M059J (cell line): ENCODE measurements around the gene LCNL1. TPM values are rescaled to one million over a fixed set of nuclear protein-coding genes. Genes with fewer than 3 reads are reported as not detected.

ENCODE experiments used
- DNase-seq: peaks from one replicate; pipeline ENCODE4 v3.0.0-alpha.2; 2012; ENCODE audit warnings: low read depth
- total RNA-seq: library from RNA; depleted of rRNA; stranded (reverse); fragments of >200 nt; shearing (Covaris generic); gene quantifications from 2 replicates; pipeline ENCODE4 v1.2.3, GENCODE V29; 2014

LCNL1 gene
- total RNA-seq, 1 experiment from 2014 or later: not detected

DNA sequence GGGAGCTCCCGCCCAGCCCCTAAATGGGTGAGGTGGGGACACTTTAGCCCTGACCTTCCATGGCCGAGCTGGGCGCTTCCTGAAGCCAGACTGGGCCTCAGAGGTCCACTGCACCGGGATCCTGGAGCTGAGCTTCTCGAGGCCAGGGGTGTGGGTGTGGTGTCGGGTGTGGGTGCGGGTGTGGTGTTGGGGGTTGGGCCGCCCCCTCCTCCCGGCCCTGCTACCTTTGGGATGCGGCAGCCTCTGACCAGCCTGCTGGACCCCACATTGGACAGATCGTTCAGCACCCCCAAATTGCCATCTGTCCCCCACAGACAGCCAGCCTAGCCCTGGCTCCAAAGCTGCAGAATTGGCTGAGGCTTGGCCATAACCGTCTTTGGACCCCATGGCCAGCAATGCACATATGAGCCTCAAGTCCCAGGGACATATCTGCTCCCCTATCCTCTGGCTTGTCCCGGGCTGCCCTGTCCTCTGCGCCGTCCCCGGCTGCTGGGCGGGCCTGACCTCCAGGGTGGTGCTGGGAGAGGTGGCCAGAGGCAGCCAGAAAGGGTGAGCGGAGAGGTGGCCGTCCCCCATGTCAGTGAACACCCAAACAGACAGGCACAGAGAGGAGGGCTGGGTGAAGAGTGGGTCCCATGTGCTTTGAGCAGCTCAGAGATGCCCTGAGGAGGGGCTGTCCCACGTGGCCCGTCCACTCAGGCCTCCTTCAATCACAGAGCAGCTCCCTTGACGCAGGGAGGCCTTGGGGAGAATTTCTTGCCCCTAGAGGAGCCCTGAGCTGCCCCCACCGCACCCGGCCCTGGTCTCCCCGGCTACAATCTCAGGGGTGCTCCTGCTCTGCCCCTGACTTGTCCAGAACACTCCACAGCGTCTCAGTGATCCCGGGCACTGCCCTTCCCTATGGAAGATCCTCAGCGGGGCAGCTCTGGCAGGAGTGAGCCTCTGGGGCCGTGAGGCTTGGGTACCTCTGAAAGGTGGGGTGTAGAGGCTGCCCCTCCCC lies 8.9 kb upstream of the LCNL1 start:
- no peak for DNase-seq

DNA sequence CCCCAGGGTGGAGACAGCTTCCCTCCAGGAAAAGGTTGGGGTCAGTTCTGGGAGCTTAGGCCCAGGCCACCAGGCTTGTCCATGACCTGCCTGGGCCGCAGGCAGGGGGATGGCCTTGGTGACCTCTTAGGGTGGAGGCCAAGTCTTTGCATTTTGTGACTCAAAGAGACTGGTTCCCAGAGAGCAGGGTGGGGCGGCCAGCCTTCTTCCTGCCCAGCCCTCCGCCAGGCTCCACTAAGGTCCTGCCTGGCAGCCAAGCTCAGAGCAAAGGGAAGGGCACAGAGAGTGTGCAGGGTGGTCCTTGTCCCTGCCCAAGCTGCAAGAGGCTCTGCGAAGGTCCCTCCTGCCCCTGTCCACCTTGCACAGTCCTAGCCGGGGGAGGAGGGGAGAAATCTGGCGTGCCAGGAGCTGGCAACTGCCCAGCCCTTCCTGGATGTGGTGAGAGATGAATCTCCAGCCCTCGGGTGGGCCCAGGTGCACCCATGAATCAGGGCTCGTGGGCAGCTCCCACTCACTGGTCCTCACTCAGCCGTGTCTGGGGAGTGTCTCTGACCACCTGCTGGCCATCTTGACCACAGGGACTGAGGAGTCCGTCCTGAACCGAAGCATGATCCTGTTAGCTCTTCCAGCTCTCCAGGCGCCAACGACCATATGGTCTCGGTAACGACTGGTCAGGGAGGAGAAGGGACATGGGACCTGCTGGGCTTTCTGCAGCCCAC lies 7.8 kb upstream of the LCNL1 start:
- peak; percentile 29 for DNase-seq

DNA sequence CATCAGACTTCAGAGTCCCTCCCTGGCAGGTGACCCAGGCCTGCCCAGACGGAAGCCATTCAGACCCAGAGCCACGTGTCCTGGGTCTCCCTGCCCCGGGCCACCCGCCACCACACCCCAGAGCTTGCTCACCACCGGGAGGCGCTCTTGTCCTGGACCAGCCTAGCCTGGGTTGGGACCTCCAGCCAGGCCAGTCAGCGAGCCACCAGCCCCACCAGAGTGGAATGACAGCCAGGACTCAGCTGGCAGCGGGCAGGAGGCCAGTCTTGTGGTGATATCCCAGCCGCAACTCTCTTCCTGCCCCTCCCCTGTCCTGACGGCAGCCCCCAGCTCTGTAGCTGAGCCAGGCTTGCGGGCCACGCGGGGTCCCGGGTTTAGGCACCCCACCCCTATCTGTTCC lies 7.1 kb upstream of the LCNL1 start:
- peak; percentile 66 for DNase-seq

DNA sequence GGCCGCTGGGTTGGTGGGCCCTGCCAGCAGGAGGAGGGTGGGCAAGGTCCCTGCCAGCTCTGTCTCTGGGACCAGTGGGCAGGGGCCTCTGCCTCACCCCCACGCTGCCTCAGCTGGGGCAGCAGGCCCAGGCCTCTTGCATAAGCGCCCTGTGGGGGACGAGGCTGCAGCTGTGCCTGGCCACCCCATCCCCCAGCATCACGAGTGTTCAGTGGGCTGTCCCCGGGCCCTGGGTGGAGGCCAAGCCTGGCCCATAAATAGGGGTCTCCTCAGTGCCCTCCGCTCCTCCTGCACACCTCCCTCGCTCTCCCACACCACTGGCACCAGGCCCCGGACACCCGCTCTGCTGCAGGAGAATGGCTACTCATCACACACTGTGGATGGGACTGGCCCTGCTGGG lies 5.6 kb upstream of the LCNL1 start, which contains the start of gene PTGDS:
Gene PTGDS (plus strand): TSS at position 282 of the 400 bp plus-strand sequence. CDS start 75 bp downstream, at position 357.
- DNase-seq: no peak

DNA sequence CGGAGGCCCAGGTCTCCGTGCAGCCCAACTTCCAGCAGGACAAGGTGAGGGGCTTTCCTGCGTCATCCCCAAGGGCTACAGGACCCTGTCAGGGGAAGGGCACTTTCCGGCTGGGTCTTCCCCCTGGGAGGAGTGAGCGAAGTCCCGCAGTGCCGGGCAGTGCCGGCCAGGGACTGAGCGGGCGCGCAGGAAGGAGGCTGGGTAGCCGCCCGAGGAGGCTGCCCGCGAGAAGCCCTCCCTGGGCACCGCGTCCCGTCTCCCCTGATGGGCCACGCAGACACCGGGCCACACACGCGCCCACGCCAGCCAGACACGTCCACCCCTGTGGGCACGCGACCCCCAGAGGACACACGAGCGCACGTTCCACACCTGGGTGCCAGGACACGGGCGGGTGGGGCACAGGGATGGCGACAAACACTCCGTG lies 5.1 kb upstream of the LCNL1 start:
- DNase-seq: no peak

DNA sequence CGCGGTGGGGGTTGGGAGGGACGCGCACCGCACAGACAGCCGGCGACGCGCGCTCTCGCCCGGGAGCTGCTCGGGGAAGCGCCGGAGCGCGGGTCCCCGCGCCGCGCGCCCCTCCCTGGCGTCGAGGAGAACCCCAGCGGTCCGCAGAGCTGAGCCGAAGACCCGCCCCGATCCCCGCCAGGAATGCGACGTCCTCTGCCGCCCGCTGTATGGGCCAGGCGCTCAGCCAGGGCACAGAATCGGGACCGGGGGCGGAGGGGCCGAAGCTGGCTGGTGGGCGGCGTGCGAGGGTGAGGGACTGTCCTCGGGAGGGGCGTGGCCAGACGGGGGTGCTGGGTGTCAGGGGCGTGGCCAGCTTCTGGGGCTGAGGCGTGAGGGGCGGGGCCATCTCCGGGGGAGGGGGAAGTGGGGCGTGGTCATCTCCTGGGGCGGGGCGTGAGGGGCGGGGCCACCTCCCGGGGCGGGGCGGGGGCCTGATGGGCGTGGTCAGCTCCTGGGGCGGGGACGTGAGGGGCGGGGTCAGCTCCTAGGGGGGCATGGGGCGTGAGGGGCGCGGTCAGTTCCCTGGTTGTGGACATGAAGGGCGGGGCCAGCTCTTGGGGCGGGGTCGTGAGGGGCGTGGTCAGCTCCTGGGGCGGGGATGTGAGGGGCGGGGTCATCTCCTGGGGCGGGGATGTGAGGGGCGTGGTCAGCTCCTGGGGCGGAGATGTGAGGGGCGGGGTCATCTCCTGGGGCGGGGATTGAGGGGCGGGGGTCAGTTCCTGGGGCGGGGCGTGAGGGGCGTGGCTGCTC lies 4.5 kb upstream of the LCNL1 start:
- peak; percentile 26 for DNase-seq

DNA sequence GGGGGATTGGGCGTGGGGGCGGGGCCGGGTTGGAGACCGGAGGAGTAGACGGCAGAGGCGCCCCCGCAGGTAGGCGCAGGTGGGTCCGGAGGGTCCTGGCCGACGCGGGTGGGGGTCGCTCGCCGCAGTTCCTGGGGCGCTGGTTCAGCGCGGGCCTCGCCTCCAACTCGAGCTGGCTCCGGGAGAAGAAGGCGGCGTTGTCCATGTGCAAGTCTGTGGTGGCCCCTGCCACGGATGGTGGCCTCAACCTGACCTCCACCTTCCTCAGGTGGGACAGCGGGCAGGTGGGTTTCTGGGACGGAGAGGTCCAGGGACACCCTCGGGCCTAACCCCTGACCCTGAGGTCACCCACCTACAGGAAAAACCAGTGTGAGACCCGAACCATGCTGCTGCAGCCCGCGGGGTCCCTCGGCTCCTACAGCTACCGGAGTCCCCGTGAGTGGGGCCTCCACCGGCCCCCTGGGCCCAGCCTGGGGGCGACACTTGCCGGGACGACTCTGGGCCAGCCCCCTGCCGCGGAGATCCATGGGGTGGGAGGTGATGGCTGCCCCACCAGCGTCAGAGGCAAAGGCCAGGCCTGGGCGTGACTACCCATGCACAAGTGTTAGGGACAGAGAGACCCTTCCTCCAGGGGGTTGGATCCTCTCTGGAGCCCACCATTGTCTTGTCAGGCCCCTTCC lies 3.8 kb upstream of the LCNL1 start:
- DNase-seq: no peak

DNA sequence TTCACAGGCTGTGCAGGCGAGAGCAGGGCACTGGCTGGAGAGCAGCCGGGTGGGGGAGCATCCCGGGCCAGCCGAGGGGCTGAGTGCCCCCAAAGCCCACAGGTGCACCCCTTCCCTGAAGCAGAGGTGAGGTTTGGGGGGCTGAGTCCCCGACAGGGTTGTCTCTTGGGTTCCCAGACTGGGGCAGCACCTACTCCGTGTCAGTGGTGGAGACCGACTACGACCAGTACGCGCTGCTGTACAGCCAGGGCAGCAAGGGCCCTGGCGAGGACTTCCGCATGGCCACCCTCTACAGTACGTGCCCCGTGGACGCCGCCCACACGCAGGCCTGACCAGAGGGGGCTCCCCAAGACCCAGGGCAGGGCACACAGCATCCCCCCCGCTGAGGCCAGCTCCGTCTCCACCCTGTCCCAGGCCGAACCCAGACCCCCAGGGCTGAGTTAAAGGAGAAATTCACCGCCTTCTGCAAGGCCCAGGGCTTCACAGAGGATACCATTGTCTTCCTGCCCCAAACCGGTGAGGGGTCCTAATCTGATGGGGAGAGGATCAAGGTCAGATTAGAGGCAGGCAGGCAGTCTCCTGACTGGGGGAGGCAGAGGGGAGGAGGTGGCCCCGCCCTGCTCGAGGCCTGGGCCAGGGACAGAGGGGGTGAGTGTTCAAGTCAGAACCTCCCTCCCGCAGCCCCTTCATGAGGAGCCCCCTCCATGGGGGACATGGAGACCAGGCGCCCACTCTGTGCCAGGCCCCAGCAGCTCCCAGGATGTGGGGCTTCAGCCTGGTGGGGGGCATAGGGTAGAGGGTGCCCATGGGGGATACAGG lies 2.8 kb upstream of the LCNL1 start:
- DNase-seq: no peak

DNA sequence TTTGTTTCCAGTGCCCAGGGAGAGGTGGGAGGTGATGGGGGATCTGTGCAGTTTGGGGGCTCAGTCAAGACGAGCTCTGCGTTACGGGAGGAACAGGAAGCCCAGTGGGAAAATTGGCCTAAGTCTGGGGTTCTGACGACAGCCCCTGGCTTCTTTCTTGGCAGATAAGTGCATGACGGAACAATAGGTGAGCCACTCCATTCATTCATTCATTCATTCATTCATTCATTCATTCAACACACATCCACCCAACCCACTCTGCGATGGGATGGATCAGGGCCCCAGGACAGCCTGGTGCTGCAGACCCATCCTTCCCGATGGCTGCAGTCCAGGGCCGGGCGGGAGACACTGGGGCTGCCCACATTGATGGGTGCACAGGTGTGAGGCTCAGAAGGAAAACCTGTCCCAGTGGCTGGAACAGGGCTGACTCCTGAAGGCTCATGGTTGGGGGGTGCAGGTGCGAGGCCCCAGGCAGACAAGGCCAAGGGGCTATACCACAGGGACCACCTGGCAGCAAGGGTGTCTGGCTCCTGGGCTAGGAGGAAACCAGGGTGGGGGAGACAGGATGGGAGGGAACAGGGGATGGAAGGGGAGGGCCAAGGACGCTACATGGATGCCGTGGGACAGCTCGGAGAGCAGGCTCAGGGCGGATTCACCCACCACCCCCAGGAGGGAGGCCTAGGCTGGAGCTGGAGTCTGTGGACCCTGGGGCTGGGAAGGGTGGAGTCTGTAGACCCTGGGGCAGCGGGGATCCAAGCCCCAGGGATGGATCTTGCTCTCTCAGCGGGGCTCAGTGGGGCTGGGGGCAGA lies 1.9 kb upstream of the LCNL1 start:
- DNase-seq: no peak

DNA sequence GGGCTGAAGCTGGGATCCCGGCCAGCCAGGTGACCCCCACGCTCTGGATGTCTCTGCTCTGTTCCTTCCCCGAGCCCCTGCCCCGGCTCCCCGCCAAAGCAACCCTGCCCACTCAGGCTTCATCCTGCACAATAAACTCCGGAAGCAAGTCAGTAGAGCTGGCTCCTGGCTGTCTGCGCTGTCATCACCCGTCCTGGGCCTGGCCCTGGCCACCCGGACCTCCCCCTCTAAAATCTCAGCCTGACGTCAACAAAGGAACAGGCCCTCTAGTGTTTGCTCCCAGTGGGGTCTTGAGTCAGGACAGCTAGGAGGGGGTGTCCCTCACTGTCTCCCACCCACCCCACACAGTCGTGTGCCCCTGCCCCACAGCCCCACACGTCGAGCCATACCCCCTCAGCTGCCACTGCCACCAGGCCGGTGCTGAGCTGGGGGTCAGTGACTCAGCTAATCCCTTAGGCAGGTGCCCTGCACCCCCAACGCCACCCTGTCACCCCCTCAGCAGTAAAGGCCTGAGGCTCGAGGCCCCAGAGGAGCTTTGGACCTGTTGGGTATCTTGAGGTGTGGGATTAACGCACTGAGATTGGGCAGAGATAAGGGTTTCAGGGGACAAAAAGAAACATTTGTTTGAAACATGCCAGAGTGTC lies 1.1 kb upstream of the LCNL1 start:
- peak; percentile 49 for DNase-seq

DNA sequence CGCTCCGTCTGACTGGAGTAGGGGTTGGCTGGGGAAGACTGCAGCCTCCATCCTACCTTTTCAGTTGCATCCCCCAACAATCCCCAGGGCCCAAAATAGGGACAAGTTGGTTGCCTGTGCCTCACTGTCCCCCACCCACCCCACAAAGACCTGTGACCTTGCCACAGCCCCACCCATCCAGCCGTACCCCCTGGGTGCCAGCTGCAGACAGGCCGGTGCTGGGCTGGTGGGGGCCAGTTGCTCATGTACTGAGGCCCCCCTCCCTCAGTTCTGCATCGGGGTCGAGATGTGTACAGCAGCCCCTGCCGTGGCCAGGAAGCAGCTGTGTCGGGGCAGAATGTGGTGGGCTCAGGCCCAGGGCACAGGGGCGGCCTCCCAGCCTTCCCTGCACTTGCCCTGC lies 374 bp downstream of the LCNL1 start:
- no peak for DNase-seq

DNA sequence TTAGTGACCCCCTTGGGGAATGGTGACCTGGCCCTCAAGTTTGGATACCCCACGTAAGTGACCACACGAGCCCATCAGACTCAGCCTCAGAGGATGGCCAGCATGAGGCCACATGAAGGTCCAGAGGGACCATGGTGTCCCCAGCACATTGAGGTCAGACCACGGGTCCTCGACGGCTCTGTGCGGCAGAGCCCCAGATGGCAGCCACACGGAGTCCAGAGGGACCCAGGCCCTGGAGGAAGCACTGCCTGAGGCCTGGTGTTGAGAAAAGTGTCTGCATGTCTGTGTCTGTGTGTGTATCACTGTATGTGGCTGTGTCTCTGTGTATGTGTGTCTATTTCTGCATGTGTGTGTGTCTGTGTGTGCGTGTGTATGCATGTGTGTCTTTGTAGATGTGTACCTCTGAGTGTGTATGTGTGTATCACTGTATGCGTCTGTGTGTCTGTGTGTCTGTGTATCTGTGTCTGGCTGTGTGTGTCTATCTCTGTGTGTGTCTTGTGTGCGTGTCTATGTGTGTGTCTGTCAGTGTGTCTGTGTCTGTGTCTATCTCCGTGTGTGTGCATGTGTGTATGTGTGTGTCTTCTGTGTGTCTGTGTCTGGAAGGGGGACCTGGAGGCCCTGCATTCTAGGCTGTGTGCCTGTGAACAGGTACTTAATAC lies 992 bp downstream of the LCNL1 start:
- DNase-seq: no peak

DNA sequence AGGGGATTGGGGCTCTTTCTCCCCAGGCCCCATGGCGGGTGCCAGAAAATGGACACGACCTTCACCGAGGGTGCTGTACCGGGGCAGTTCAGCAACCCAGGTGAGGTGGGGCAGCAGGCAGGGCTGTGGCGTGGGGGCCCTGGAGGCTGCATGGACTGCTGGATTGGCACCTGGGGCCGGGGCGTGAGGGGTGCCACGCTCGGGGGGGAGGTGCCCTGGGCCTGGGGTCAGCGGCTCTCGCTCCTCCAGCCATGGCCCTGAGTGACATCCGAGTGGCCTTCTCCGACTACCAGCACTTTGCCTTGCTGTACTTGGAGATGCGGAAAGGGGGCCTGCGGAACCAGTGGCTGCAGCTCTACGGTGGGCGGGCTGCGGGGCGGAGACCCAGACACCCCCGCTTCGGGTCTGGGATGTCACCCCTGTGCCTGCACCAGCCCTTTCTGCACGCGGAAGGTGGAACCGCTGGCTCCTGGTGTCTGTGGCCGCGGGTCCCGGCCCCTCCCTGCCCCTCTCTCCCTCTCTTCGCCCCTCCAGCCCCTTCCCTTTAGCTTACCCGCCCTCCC lies 1.8 kb downstream of the LCNL1 start:
- DNase-seq: no peak

DNA sequence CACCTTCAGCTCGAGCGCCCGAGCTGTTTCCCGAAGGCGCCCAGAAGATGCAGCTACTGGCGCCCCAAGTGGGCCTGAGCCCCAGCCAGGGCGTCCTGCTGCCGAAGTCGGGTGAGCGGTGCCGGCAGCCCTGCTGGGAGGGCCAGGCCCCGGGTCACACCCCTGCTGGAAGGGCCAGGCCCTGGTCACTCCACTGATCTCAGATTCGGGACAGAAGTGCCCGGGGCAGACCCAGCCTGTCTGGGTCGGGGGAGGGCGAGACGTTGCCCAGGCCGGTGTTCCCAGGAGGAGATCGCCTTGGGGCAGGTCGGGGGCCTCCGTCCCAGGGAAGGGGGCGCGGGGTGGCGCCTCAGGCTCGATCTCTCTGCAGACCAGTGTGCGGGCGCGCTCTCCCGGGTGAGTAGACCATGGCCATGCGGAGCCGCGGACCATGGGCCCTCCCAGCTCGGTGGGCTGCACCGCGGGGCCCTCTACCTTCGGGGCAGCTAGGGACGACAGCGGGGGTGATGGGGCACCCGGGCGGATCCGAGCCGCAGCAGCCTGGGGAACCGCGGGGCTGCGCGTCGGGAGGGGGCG lies 2.3 kb downstream of the LCNL1 start:
- DNase-seq: no peak

DNA sequence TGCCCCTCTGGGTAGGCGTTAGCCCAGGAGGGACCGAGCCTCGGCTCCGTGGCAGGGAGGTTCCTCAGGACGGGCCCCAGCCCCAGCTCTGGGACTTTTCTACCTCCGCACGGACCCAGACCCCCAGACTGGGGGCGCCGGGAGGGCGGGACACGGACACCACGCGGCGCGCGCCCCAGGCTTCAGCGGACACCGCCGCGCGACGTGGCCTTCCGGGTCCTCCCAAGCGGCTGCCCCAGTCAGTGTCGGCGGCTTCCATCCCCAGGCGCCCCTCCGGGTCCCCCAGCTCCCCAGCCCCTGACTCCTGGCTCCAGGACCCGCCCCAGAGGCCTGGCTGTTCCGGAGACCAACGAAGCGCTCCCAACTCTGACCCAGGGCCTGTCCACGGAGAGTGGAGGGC lies 3.1 kb downstream of the LCNL1 start:
- no peak for DNase-seq

DNA sequence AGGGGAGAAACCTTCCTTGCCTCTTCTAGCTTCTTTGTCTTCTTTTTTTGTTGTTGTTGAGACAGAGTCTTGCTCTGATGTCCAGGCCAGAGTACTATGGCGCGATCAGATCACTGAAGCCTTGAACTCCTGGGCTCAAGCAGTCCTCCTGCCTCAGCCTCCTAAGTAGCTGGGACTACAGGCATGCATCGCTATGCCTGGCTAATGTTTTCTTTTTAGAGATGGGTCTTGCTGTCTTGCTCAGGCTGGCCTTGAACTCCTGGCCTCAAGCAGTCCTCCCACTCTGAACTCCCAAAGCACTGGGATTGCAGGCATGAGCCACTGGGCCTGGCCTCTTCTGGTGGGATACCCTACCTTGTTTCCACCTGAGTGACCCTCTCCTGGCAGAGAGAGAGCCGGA lies 6.1 kb downstream of the LCNL1 start:
- DNase-seq: no peak

DNA sequence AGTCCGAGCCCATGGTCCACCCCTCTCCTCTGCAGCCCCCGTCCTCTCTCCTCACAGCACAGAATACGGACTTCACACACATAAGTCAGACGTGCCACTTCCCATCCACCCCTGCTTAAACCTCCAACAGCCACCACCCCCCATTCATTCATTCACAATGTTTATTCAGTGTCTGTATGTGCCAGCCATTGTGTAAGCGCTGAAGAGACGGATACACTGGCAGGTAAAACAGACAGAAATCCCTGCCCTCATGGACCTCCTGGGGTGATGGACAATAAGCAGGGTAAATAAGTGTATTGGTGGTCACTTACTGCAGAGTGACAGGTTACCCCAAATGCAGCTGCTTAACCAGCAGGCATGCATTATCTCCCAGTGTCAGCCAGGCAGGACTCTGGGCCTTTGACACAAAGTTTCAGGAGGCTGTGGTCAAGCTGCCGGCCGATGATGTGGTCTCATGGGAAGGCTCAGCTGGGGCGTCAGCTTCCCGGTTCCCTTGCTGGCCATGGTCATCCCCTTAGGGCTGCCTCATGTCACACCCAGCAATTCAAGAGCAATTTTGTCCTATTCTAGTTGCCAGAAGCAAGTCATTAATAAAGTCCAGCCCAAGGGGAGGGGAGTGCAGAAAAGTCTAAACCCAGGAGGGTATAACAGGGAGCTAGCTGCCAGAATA lies 7.6 kb downstream of the LCNL1 start:
- DNase-seq: no peak
